Measurements from ENCODE around the gene DLGAP3. TPM values are rescaled to one million over a fixed set of nuclear protein-coding genes. Genes with fewer than 3 reads are reported as not detected.

Gene DLGAP3
- polyA plus RNA-seq, 1 donor from 2014 or later, result 2.9 TPM

DNA sequence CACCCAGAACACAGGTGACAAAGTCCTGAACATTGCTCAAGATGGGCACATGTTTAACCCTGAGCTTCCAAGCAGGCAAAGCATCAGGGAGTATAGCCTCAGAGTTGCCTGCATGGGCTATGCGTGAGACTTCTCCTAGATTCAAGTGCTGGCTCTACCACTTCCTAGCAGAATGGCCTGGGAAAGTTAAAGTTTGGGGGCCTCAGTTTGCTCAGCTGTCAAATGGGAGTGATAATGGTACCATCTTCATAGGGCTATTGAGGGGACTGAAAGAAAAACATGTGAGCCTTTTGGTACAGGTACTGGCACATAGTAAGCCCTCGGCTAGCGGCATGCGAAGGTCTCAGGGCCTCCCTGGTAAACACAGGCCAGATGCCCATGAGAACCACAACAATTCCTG lies 41.9 kb downstream of the DLGAP3 start:
- no peak overlapping the region for H3K27ac ChIP-seq (ENCODE audit: low read length)
- TF ChIP-seq, protein P1, sequence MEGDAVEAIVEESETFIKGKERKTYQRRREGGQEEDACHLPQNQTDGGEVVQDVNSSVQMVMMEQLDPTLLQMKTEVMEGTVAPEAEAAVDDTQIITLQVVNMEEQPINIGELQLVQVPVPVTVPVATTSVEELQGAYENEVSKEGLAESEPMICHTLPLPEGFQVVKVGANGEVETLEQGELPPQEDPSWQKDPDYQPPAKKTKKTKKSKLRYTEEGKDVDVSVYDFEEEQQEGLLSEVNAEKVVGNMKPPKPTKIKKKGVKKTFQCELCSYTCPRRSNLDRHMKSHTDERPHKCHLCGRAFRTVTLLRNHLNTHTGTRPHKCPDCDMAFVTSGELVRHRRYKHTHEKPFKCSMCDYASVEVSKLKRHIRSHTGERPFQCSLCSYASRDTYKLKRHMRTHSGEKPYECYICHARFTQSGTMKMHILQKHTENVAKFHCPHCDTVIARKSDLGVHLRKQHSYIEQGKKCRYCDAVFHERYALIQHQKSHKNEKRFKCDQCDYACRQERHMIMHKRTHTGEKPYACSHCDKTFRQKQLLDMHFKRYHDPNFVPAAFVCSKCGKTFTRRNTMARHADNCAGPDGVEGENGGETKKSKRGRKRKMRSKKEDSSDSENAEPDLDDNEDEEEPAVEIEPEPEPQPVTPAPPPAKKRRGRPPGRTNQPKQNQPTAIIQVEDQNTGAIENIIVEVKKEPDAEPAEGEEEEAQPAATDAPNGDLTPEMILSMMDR (IDR thresholded peaks at IDR 0.05; ENCODE audit: poor library complexity, severe bottlenecking), result no peak
- TF ChIP-seq TAF1 (IDR thresholded peaks at IDR 0.05; ENCODE audit: low read depth) (no peak), MXI1 (conservative IDR thresholded peaks at IDR 0.05; ENCODE audit: poor library complexity, severe bottlenecking) (no peak), SMC3 (conservative IDR thresholded peaks at IDR 0.05; ENCODE audit: poor library complexity) (no peak), POLR2AphosphoS5 (IDR thresholded peaks at IDR 0.05) (no peak)
- no peak overlapping the region for H3K9ac ChIP-seq (ENCODE audit: low read length)
- H3F3A ChIP-seq (ENCODE audit: insufficient read depth, low read length, poor library complexity, severe bottlenecking), result no peaks in the 10 kb centered on the region
- H3K36me3 ChIP-seq (ENCODE audit: insufficient read depth, low read length), result peaks cover 3% of the 10 kb centered on the region
- no peaks in the 10 kb centered on the region for H3K79me2 ChIP-seq (replicated peaks; ENCODE audit: insufficient read depth, low read length)
- no peak overlapping the region for H3K4me2 ChIP-seq (ENCODE audit: low read length)
- no peak overlapping the region for H2AFZ ChIP-seq (ENCODE audit: low read depth, low read length)
- peaks cover 17% of the 10 kb centered on the region for H3K27me3 ChIP-seq (ENCODE audit: insufficient read depth, low read depth, low read length)
- peaks cover 4% of the 10 kb centered on the region for H3K9me3 ChIP-seq (ENCODE audit: low read length)
- H4K20me1 ChIP-seq (ENCODE audit: insufficient read depth), result no peaks in the 10 kb centered on the region
- no peak overlapping the region for H3K4me3 ChIP-seq (ENCODE audit: low read length)
- H3K9me2 ChIP-seq (ENCODE audit: insufficient read depth, low read length), result no peaks in the 10 kb centered on the region

DNA sequence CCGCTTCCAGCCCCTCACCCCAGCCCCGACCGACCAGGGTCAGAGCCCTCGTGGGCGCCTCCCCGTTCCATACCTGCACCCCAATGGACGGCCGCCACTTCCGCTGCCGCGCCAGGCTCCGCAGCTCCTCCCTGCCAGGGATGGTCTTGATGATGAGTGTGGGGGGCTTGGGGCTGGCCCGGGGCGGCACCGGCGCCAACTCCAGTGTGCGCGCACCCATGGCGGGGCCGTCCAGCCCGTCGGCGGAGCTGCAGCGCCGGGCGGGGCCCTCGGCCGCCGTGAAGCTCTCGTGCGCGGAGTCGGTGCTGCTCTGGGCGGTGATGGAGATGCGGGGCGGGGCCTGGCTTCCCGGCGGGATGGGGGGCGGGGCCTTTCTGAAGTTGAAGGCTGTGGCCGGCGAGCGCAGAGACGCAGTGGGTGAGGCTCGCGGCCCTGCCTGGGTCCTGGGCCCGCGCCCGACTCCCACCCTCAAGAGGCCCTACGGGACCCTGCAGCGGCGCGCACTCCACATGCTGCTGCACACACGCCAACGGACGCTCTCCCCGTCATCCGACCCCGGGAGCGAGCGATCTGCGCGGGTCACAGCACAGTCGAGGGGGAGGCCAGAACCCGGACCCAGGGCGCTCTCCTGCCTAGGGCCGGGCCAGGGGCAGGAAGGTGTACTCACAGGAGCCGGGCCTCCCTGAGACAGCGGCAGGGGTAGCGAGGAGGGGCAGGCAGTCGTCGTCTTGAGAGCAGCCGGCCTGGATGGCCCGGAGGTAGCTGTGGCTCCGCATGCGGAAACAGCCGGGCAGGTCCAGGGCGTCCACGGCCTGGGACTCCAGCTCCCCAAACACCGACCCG lies 43.8 kb downstream of the DLGAP3 start:
- Histone ChIP-seq H3K79me2 (replicated peaks; ENCODE audit: insufficient read depth, low read length) (no peaks in the 10 kb centered on the region), H3F3A (ENCODE audit: insufficient read depth, low read length, poor library complexity, severe bottlenecking) (no peaks in the 10 kb centered on the region), H3K9me2 (ENCODE audit: insufficient read depth, low read length) (no peaks in the 10 kb centered on the region), H4K20me1 (ENCODE audit: insufficient read depth) (no peaks in the 10 kb centered on the region), H3K27ac (ENCODE audit: low read length) (no peak overlapping the region), H3K4me3 (ENCODE audit: low read length) (no peak overlapping the region), H2AFZ (ENCODE audit: low read depth, low read length) (no peak overlapping the region), H3K4me2 (ENCODE audit: low read length) (no peak overlapping the region), H3K27me3 (ENCODE audit: insufficient read depth, low read depth, low read length) (peaks cover 17% of the 10 kb centered on the region), H3K9ac (ENCODE audit: low read length) (no peak overlapping the region), H3K9me3 (ENCODE audit: low read length) (no peaks in the 10 kb centered on the region), H3K36me3 (ENCODE audit: insufficient read depth, low read length) (peaks cover 3% of the 10 kb centered on the region)
- no peak for TF ChIP-seq EP300 (conservative IDR thresholded peaks at IDR 0.05; ENCODE audit: poor library complexity, severe bottlenecking)
- TF ChIP-seq, protein P1 (IDR thresholded peaks at IDR 0.05; ENCODE audit: poor library complexity, severe bottlenecking), result no peak
- TF ChIP-seq REST (IDR thresholded peaks at IDR 0.05; ENCODE audit: borderline replicate concordance), result no peak
- no peak for TF ChIP-seq EZH2 (IDR thresholded peaks at IDR 0.05; ENCODE audit: borderline replicate concordance, insufficient read depth, low read length, poor library complexity, severe bottlenecking)
- no peak for TF ChIP-seq MXI1 (conservative IDR thresholded peaks at IDR 0.05; ENCODE audit: poor library complexity, severe bottlenecking)
- TF ChIP-seq POLR2AphosphoS5 (IDR thresholded peaks at IDR 0.05), result no peak
- TF ChIP-seq TAF1 (IDR thresholded peaks at IDR 0.05; ENCODE audit: low read depth), result no peak
- TF ChIP-seq RAD21 (conservative IDR thresholded peaks at IDR 0.05), result no peak
- TF ChIP-seq SMC3 (conservative IDR thresholded peaks at IDR 0.05; ENCODE audit: poor library complexity), result no peak
